Measurements from ENCODE around the gene AMH. TPM values are rescaled to one million over a fixed set of nuclear protein-coding genes. Genes with fewer than 3 reads are reported as not detected.

Gene AMH
- total RNA-seq, 1 donor from 2014 or later: not detected

DNA sequence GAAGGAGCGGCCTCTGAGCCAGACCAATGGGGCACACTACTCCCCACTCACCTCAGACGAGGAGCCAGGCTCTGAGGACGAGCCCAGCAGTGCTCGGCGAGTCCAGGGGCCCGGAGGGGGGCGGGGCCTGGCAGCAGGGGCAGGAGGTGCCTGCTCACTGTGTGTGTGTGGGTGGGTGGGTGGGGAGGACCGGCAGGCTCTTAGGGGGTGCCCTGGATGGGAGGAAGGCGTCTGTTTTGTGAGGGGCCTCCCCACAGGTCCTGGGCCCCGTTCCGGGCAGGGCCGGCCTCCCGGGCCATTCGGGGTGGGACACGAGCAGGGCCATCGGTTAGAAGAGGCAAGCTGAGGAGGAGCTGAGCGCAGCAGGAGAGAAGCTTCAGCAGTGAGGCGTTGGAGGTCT lies 25.7 kb upstream of the AMH start:
- Histone ChIP-seq H3K36me3 (ENCODE audit: control insufficient read depth, insufficient read depth, low read length) (no peaks in the 10 kb centered on the region), H3K4me3 (ENCODE audit: low read depth, low read length) (no peak overlapping the region), H3K27me3 (ENCODE audit: control insufficient read depth, insufficient read depth, low read length) (no peaks in the 10 kb centered on the region)
- TF ChIP-seq, protein P1, sequence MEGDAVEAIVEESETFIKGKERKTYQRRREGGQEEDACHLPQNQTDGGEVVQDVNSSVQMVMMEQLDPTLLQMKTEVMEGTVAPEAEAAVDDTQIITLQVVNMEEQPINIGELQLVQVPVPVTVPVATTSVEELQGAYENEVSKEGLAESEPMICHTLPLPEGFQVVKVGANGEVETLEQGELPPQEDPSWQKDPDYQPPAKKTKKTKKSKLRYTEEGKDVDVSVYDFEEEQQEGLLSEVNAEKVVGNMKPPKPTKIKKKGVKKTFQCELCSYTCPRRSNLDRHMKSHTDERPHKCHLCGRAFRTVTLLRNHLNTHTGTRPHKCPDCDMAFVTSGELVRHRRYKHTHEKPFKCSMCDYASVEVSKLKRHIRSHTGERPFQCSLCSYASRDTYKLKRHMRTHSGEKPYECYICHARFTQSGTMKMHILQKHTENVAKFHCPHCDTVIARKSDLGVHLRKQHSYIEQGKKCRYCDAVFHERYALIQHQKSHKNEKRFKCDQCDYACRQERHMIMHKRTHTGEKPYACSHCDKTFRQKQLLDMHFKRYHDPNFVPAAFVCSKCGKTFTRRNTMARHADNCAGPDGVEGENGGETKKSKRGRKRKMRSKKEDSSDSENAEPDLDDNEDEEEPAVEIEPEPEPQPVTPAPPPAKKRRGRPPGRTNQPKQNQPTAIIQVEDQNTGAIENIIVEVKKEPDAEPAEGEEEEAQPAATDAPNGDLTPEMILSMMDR (IDR thresholded peaks at IDR 0.05; ENCODE audit: insufficient read depth, low read length, poor library complexity, severe bottlenecking): no peak
- no peak for DNase-seq (ENCODE audit: low read depth)

DNA sequence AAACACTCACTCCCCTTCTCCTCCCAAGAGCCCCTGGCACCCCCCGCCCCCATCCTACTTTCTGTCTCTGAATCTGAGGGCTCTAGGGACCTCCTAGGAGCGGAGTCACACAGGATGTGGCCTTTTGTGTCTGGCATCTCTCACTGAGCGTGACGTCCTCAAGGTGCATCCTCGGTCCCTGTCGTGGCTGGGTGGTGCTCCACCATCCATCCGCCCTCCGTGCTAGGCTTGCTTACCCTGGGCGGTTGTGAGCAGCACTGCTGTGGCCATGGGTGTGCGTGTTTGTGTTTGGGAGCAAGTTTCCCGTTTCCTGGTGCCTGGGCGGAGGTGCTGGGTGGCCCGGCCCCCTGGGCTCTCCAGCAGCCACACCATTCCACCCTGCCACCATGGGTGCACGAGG lies 25.2 kb upstream of the AMH start:
- no peak overlapping the region for H3K4me3 ChIP-seq (ENCODE audit: low read depth, low read length)
- TF ChIP-seq, protein P1 (IDR thresholded peaks at IDR 0.05; ENCODE audit: insufficient read depth, low read length, poor library complexity, severe bottlenecking): no peak
- H3K27me3 ChIP-seq (ENCODE audit: control insufficient read depth, insufficient read depth, low read length): no peaks in the 10 kb centered on the region
- no peaks in the 10 kb centered on the region for H3K36me3 ChIP-seq (ENCODE audit: control insufficient read depth, insufficient read depth, low read length)
- no peak for DNase-seq (ENCODE audit: low read depth)

DNA sequence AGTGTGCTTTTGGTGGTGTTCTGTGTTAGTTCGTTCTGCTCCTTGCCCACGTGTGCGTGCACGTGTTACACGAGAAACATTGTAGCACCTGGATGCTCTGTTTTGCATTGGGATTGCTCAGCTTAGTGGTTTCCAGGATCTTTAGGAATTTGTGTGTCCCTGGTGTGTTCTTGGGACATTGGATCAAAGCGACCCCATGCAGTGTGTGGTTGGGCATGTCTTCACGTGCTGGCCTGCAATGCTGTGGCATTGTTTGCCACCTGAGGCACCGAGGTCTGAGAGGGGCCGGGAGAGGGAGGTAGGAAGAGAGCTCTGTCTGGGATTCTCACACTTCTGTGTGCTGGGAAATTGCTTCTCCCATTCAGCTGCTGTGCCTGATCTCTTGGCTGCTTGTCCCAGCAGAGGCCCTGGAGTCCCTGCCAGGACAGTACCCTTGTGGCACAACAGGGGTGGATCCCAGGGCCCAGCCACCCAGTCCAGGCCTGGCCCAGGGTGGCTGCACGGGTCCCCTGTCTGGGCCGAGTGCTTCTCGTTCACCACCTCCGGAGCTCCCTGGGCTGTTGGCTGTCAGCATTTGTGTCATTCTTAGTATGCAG lies 24.3 kb upstream of the AMH start:
- Histone ChIP-seq H3K4me3 (ENCODE audit: low read depth, low read length) (no peak overlapping the region), H3K36me3 (ENCODE audit: control insufficient read depth, insufficient read depth, low read length) (no peaks in the 10 kb centered on the region), H3K27me3 (ENCODE audit: control insufficient read depth, insufficient read depth, low read length) (no peaks in the 10 kb centered on the region)
- DNase-seq (ENCODE audit: low read depth): no peak
- TF ChIP-seq, protein P1 (IDR thresholded peaks at IDR 0.05; ENCODE audit: insufficient read depth, low read length, poor library complexity, severe bottlenecking): no peak

DNA sequence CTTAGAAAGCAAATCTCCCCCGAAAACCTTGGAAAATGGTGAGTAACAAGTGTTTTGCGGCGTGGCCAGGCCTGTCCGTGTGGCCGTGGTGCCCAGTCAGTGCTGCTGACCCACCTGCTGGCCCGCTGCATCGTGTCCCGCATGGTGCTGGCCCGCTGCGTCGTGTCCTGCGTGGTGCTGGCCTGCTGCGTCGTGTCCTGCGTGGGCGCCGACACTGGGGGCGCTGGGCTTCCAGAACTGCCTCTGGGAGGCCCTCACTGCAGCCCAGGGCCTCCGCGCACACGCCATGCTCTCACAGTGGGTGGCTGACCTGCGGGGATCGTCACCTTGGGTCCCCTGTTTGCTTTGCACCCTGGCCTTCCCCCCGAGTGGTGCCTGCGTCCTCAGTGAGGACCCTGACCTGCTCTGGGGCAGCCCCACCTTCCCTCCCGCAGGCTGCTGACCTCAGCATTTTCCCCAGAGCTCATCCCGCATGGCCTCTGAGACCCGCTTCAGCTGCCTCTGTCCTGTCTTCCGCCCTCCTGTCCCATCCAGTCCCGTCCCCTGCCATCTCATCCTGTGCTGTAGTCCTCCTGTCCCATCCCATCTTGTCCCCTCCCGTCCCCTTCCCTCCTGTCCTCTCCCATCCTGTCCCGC lies 23.6 kb upstream of the AMH start:
- no peaks in the 10 kb centered on the region for H3K36me3 ChIP-seq (ENCODE audit: control insufficient read depth, insufficient read depth, low read length)
- no peak for DNase-seq (ENCODE audit: low read depth)

DNA sequence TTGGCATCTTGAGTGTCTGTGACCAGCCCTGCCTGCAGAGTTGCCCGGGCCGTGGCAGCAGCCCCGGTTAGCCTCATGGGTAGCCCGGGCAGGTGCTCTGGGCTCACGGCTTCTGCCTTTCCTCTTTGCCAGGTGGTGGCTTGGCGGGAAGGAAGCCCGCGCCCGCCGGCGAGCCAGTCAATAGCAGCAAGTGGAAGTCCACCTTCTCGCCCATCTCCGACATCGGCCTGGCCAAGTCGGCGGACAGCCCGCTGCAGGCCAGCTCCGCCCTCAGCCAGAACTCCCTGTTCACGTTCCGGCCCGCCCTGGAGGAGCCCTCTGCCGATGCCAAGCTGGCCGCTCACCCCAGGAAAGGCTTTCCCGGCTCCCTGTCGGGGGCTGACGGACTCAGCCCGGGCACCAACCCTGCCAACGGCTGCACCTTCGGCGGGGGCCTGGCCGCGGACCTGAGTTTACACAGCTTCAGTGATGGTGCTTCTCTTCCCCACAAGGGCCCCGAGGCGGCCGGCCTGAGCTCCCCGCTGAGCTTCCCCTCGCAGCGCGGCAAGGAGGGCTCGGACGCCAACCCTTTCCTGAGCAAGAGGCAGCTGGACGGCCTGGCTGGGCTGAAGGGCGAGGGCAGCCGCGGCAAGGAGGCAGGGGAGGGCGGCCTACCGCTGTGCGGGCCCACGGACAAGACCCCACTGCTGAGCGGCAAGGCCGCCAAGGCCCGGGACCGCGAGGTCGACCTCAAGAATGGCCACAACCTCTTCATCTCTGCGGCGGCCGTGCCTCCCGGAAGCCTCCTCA lies 22.9 kb upstream of the AMH start:
- TF ChIP-seq, protein P1 (IDR thresholded peaks at IDR 0.05; ENCODE audit: insufficient read depth, low read length, poor library complexity, severe bottlenecking): no peak
- peaks cover 1% of the 10 kb centered on the region for H3K36me3 ChIP-seq (ENCODE audit: control insufficient read depth, insufficient read depth, low read length)

More for the DNA sequence above, 23.6 kb upstream of the AMH start:
- TF ChIP-seq, protein P1 (IDR thresholded peaks at IDR 0.05; ENCODE audit: insufficient read depth, low read length, poor library complexity, severe bottlenecking): no peak
- Histone ChIP-seq H3K27me3 (ENCODE audit: control insufficient read depth, insufficient read depth, low read length) (no peaks in the 10 kb centered on the region), H3K4me3 (ENCODE audit: low read depth, low read length) (no peak overlapping the region)

More for the DNA sequence above, 22.9 kb upstream of the AMH start:
- DNase-seq (ENCODE audit: low read depth): no peak
- Histone ChIP-seq H3K4me3 (ENCODE audit: low read depth, low read length) (no peak overlapping the region), H3K27me3 (ENCODE audit: control insufficient read depth, insufficient read depth, low read length) (no peaks in the 10 kb centered on the region)
